Cardiac fibroblast (primary cell): ENCODE data around the gene PURB.
A peak's percentile ranks its signal among the peaks of the same experiment; 100 is the strongest.

ENCODE experiments used
- DNase-seq, 2 donors: peaks; one replicate each; pipeline versions ENCODE4 v3.0.0 to v3.0.0-alpha.2; 2010; ENCODE audit warnings: low read depth in 2 of 2
- H3K4me3 ChIP-seq, 2 donors: replicated peaks in 1 of 2; 1 replicate in 1 of 2; 2 replicates in 1 of 2; pipeline ENCODE4 v1.5.1; 2011; ENCODE audit warnings: low read depth in 2 of 2, low read length in 2 of 2, mild to moderate bottlenecking in 2 of 2, moderate library complexity in 1 of 2
- CTCF ChIP-seq: IDR thresholded peaks from one replicate; pipeline ENCODE4 v1.5.1; 2011; ENCODE audit warnings: low read depth, mild to moderate bottlenecking, low read length, inconsistent platforms

The PURB gene

GRCh38 chr7:44853391-44853790, 31.9 kb downstream of the PURB start:
- no peak for DNase-seq
- TF ChIP-seq CTCF = no peak
- H3K4me3 ChIP-seq = no peak overlapping the region

DNA sequence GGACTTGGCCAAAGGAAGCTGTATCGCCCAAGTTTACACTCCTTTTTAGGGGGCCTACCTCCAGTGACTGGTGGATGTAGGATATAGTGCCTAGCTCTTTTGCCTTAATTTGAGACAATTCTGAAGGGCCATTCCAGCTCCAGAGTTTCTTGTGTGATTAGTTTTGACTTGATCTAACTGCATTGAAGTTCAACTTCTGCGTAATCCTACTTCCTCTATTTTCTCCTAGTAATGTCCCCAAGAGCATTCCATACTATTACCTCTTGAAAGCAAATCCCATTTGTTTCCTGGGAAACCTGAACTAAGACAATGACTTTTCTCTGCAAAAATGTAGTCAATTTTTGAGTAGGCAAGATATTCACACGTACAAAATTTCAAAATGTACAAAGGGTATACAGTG, 32.7 kb downstream of the PURB start:
- DNase-seq = no peak
- TF ChIP-seq CTCF = no peak
- H3K4me3 ChIP-seq = no peak overlapping the region

DNA sequence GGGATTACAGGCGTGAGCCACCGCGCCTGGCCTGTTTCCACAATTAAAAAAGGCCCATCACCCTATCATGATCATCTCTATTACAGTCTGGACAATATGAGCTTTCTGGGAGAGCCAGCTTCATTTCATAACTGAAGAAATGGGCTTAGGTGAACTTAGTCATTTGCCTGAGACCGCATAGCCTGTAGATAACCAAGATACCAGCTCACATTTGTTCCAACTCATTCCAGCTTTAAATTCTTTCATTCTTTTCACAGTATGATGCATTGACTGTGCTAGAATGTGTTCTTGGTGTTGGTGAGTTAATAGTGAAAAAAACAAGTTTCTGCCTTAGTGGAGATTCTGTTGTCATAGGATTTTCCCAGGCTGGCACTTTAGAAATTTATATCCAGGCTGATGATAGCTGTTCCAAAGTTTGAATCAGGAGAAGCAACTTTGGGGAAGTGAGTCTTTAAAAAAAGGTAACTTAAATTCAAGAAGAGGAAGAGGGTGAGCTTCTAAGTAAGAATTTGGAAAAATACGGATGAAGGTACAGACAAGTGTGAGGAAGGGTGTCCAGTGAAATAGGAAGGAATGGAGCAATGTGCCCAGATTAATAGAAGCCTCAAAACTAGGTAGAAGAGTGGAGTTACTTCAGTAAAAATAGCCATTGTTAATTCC, 35.3 kb downstream of the PURB start:
- TF ChIP-seq CTCF = no peak
- H3K4me3 ChIP-seq = no peak overlapping the region
- DNase-seq = peak; percentile 31 to 38

GRCh38 chr7:44849259-44849884, 36.0 kb downstream of the PURB start:
- DNase-seq = no peak
- no peak overlapping the region for H3K4me3 ChIP-seq
- TF ChIP-seq CTCF = no peak

DNA sequence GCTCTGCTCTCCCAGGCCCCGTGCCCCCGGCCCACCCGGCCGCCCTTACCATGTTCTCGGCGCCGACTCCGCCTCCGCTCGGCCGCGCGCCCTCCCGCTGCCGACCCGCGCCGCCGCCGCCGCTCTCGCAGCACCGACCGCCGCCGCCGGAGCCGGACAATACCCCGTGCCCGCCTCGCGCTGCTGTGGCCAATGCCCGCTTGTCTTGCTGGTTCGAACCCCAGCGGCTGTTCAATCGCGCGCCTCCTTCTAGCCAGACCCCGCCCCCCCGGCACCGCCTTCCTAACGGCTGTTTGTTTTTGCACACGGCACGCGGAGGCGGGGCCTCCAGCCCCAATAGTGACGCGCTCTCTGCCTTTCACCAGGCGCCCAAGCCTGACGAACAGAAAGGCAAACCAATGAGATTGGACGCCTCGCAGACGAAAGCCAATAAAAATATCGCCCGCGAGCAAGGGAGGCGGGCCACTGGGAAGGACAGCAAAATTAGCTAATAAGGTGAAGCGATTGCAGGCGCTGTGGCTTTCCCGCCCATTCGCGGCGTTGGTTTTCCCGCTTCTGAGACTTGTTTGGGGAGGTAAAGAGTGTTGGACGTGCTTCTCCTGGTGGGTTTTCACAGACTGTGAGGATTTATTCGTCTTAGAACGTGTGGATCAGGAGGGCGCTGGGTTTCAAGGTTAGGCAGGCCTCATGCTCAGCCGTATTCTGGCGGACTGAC, 37.3 kb downstream of the PURB start, which contains the start of gene H2AZ2:
Gene H2AZ2, minus strand, starts transcription at position 168 of the 715 bp plus-strand sequence. Its CDS starts 116 bp downstream, at position 52.
- TF ChIP-seq CTCF = no peak
- DNase-seq = peak; percentile 100
- H3K4me3 ChIP-seq = peak within 1 kb of the TSS; percentile 65 to 79

DNA sequence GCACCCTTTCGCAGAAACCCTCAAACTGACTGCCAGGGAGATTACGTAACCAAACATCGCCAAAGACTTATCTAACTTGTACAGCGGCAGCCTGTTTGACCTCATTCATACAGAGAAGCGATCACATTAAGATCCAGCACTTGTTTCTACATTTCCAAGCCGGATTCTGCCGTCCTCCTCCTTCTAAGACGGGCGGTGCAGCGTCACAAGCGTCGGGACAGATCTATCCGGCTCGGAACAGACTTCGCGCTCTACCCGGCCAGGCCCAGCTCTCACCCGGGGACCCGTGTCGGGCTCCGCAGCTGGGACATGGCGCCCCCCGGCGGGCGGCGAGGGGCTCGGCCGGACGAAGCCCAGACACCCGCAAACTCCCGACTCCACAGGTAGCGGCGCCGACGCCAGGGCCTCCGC, 37.8 kb downstream of the PURB start:
- DNase-seq = peak; percentile 86 to 90
- H3K4me3 ChIP-seq = peak overlapping the region; percentile 62 to 65
- peak; percentile 59 for TF ChIP-seq CTCF
